CD4-positive, alpha-beta T cell treated with Interleukin-17A for 1 hour (primary cell): ENCODE data around the gene GPR37L1.
"Not testable (repeated sequence)": the region's sequence is repeated elsewhere in the genome, so short reads cannot be mapped to it uniquely, and the experiment has no call there.

Experiments
- DNase-seq: peaks from one replicate; pipeline ENCODE4 v3.0.0-alpha.2; 2020

The GPR37L1 gene

DNA sequence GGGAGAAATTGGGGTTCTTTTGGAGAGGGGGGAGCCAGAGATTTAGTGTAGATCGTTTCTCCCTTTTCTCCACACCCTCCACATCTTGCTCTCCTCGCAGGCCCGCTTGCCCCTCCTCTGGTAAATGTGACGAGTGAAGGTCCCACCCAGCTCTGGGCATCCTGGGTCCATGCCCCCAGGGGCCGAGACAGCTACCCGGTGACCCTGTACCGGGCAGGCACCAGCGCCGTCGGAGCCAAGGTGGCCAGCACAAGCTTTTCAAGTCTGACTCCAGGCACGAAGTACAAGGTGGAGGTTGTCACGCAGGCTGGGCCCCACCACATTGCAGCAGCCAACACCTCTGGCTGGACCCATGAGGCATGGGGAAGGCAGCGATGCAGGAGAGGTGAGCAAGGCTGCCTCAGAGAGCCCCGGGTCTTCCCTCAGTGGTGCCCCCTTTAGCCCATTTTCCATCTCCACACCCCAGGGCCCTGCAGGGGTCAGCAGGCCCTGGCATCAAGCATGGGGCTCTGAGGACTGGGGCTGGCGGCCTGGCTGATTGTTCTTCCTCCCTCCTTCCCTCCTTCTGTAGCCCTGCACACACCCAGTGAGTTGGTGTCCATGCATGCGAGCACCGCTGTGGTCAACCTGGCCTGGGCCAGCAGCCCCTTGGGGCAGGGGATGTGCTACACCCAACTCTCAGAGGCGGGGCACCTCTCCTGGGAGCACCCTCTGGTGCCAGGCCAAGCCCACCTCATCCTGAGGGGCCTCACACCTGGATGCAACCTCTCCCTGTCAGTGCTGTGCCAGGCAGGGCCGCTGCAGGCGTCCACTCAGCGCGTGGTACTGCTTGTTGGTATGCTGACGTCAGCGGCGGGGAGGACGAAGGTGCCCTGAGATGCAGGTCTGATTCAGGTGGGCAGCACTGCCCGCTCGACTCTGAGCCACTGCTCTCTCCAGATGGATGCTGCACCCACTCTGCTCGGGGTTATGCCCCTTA is 54.5 kb downstream of the GPR37L1 start:
- no peak for DNase-seq

GRCh38 chr1:202179828-202180750 is 57.4 kb downstream of the GPR37L1 start:
- DNase-seq, result no peak

DNA sequence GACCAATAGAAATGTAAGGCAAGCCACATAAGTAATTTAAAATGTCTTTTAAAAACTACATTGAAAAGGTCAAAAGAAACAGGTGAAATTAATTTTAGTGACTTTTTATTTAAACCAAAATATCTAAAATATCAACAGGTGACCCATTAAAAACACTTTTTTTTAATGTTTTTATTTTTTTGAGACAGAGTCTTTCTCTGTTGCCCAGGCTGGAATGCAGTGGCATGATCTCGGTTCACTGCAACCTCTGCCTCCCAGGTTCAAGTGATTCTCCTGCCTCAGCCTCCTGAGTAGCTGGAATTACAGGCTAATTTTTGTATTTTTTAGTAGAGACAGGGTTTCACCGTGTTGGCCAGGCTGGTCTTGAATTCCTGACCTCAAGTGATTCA is 58.0 kb downstream of the GPR37L1 start:
- DNase-seq, result not testable (repeated sequence)

- no peak for DNase-seq
Measured at GRCh38 chr1:202181586-202181985, 58.9 kb downstream of the GPR37L1 start.

DNA sequence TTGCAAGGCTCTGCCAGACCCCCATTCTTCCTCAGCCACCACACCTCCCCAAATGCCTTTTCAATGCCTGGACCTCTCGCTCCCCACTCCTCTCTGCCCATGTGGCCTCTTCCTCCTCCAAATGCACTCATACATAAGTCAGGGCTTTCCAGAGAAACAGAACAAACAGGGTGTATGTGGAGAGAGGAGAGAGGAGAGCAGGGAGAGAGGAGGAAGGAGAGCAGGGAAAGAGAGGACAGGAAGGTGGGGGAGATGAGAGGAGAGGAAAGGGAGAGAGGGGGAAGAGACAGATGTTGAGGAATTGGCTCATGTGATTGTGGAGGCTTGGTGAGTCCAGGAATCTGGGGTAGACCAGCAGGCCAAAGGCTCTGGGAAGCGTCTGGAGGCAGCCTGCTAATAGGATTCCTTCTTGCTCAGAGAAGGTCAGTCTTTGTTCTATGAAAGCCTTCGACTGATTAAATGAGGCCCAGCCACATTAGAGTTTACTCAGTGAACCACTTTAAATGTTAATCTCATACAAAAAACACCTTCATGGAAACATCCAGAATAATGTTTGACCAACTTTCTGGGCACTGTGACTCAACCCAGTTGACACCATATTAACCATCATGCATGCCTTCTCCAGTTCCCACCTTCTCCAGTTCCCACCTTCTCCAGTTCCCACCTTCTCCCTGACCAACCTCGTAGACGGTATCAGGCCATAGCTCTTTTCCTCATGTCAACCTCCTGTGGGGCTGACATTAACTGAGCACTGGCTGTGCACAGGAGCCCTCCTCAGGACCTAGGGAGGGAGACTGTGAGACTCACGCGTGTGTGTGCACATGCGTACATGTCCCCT is 59.5 kb downstream of the GPR37L1 start:
- DNase-seq, result no peak
